ENCODE results near the gene ZC3H7B. TPM values are rescaled to one million over a fixed set of nuclear protein-coding genes. Genes with fewer than 3 reads are reported as not detected.

The ZC3H7B gene
- polyA plus RNA-seq, 1 donor (not counting 4 experiments of a cell fraction or from before 2014, with no cell fraction given), result 24.2 TPM

- no peak overlapping the region for H2AFZ ChIP-seq (ENCODE audit: control insufficient read depth, low read length)
Measured at GRCh38 chr22:41350087-41350486, 48.8 kb downstream of the ZC3H7B start.

DNA sequence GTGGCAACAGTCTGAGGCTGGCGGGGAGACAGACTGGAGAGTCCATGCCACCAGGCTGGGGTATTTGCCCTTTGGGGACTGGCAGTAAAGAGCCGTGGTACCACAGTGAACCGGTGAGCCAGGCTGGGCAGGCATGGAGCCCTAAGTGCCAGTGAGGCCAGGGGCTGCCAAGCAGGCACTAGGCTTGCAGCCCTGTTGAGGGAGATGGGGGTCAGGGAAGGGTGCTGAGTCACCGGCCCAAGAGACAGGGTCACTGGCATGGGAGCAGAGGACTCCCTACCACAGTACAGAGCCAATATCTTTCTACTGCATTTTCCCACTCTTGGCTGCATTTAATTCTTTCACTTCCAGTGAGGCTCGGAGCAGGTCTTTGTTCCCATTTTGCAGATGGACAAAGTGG lies 49.7 kb downstream of the ZC3H7B start:
- Histone ChIP-seq H3K27me3 (ENCODE audit: control insufficient read depth, extremely low read depth, insufficient read depth, low read length) (no peaks in the 10 kb centered on the region), H4K20me1 (ENCODE audit: control insufficient read depth, extremely low read depth, insufficient read depth, low read length) (no peaks in the 10 kb centered on the region), H3K4me3 (ENCODE audit: control insufficient read depth in 2 of 3, extremely low read depth in 1 of 3, insufficient read depth in 2 of 3, low read depth in 1 of 3, low read length in 3 of 3) (no peak overlapping the region), H3K79me2 (ENCODE audit: control insufficient read depth, insufficient read depth, low read length) (no peaks in the 10 kb centered on the region), H3K9ac (ENCODE audit: control insufficient read depth, extremely low read depth, insufficient read depth, low read length) (no peak overlapping the region), H3K9me1 (ENCODE audit: control insufficient read depth, extremely low read depth, insufficient read depth, low read length) (no peaks in the 10 kb centered on the region), H2AFZ (ENCODE audit: control insufficient read depth, low read length) (no peak overlapping the region), H3K36me3 (ENCODE audit: control insufficient read depth in 2 of 2, extremely low read depth in 1 of 2, insufficient read depth in 2 of 2, low read length in 2 of 2) (peaks cover 45 to 50% of the 10 kb centered on the region in 2 experiments), H3K4me1 (ENCODE audit: control insufficient read depth, extremely low read depth, insufficient read depth, low read length) (no peaks in the 10 kb centered on the region), H3K27ac (ENCODE audit: control insufficient read depth, insufficient read depth, low read length) (no peak overlapping the region), H3K4me2 (ENCODE audit: control insufficient read depth, extremely low read depth, insufficient read depth, low read depth, low read length) (no peak overlapping the region), H3K9me3 (ENCODE audit: control insufficient read depth, low read depth, low read length) (no peaks in the 10 kb centered on the region)
- TF ChIP-seq EZH2 (IDR thresholded peaks at IDR 0.05; ENCODE audit: low read length) (no peak), CTCF (optimal IDR thresholded peaks at IDR 0.05 in 1 of 3, IDR thresholded peaks at IDR 0.05 in 1 of 3, conservative IDR thresholded peaks at IDR 0.05 in 1 of 3; ENCODE audit: extremely low read depth in 1 of 3, insufficient read depth in 2 of 3, low read length in 3 of 3) (no peak)
- FAIRE-seq, result no peak
- dilution Hi-C loops (cut with MboI; ENCODE audit: extremely low pct_ligation_motif_present, low sequenced_read_pairs), result no loop called here
- DNase-seq (ENCODE audit: low read depth, low spot score), result no peak

More at GRCh38 chr22:41350087-41350486, 48.8 kb downstream of the ZC3H7B start:
- dilution Hi-C loops (cut with MboI; ENCODE audit: extremely low pct_ligation_motif_present, low sequenced_read_pairs), result no loop called here
- Histone ChIP-seq H3K27ac (ENCODE audit: control insufficient read depth, insufficient read depth, low read length) (no peak overlapping the region), H3K79me2 (ENCODE audit: control insufficient read depth, insufficient read depth, low read length) (no peaks in the 10 kb centered on the region), H3K27me3 (ENCODE audit: control insufficient read depth, extremely low read depth, insufficient read depth, low read length) (no peaks in the 10 kb centered on the region), H3K4me1 (ENCODE audit: control insufficient read depth, extremely low read depth, insufficient read depth, low read length) (no peaks in the 10 kb centered on the region), H4K20me1 (ENCODE audit: control insufficient read depth, extremely low read depth, insufficient read depth, low read length) (no peaks in the 10 kb centered on the region), H3K4me3 (ENCODE audit: control insufficient read depth in 2 of 3, extremely low read depth in 1 of 3, insufficient read depth in 2 of 3, low read depth in 1 of 3, low read length in 3 of 3) (no peak overlapping the region), H3K4me2 (ENCODE audit: control insufficient read depth, extremely low read depth, insufficient read depth, low read depth, low read length) (no peak overlapping the region), H3K9me1 (ENCODE audit: control insufficient read depth, extremely low read depth, insufficient read depth, low read length) (no peaks in the 10 kb centered on the region), H3K9me3 (ENCODE audit: control insufficient read depth, low read depth, low read length) (no peaks in the 10 kb centered on the region), H3K36me3 (ENCODE audit: control insufficient read depth in 2 of 2, extremely low read depth in 1 of 2, insufficient read depth in 2 of 2, low read length in 2 of 2) (peaks cover 47 to 51% of the 10 kb centered on the region in 2 experiments), H3K9ac (ENCODE audit: control insufficient read depth, extremely low read depth, insufficient read depth, low read length) (no peak overlapping the region)
- no peak for TF ChIP-seq CTCF (optimal IDR thresholded peaks at IDR 0.05 in 1 of 3, IDR thresholded peaks at IDR 0.05 in 1 of 3, conservative IDR thresholded peaks at IDR 0.05 in 1 of 3; ENCODE audit: extremely low read depth in 1 of 3, insufficient read depth in 2 of 3, low read length in 3 of 3)
- no peak for TF ChIP-seq EZH2 (IDR thresholded peaks at IDR 0.05; ENCODE audit: low read length)
- FAIRE-seq (no peak), DNase-seq (ENCODE audit: low read depth, low spot score) (no peak)

All from keratinocyte (primary cell).